ENCODE results near the gene ETV3L.

DNA sequence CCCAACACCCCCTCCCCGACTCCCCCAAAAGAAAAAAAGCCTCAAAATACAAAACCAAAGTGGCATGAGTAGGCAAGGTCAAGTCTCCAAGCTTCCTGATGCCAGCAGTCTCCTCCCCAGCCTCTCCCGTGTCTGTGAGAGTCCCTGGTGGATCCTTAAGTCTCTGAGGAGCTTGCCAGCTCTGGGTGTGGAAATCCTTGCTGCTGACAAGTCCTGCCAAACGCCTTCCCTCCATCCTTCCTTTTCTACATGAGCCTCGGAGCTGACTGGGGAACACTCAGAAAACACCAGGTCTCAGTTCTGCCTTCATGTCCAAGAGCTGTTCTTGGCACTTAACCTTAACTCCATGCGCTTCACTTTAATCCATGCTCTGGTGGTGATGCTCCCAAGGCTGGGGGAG, 3.7 kb upstream of the ETV3L start:
- TF ChIP-seq POLR2A (IDR thresholded peaks at IDR 0.05; ENCODE audit: low read depth, low read length): no peak
- no peak for TF ChIP-seq TAF1 (IDR thresholded peaks at IDR 0.05; ENCODE audit: borderline replicate concordance, low read depth, low read length)
- no peak for TF ChIP-seq POLR2AphosphoS5 (IDR thresholded peaks at IDR 0.05; ENCODE audit: low read depth, low read length)
